GM18909 (cell line): ENCODE measurements around the gene PSMB11.
"Not testable (repeated sequence)": the region's sequence is repeated elsewhere in the genome, so short reads cannot be mapped to it uniquely, and the experiment has no call there.

Experiments used
- ATAC-seq: cut with Tn5 transposase; IDR thresholded peaks from one replicate; pipeline ENCODE4 v1.9.1; 2021; ENCODE audit warnings: mild to moderate bottlenecking; ENCODE audit not compliant: unreplicated experiment, poor library complexity

PSMB11 gene, protein sequence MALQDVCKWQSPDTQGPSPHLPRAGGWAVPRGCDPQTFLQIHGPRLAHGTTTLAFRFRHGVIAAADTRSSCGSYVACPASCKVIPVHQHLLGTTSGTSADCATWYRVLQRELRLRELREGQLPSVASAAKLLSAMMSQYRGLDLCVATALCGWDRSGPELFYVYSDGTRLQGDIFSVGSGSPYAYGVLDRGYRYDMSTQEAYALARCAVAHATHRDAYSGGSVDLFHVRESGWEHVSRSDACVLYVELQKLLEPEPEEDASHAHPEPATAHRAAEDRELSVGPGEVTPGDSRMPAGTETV

DNA sequence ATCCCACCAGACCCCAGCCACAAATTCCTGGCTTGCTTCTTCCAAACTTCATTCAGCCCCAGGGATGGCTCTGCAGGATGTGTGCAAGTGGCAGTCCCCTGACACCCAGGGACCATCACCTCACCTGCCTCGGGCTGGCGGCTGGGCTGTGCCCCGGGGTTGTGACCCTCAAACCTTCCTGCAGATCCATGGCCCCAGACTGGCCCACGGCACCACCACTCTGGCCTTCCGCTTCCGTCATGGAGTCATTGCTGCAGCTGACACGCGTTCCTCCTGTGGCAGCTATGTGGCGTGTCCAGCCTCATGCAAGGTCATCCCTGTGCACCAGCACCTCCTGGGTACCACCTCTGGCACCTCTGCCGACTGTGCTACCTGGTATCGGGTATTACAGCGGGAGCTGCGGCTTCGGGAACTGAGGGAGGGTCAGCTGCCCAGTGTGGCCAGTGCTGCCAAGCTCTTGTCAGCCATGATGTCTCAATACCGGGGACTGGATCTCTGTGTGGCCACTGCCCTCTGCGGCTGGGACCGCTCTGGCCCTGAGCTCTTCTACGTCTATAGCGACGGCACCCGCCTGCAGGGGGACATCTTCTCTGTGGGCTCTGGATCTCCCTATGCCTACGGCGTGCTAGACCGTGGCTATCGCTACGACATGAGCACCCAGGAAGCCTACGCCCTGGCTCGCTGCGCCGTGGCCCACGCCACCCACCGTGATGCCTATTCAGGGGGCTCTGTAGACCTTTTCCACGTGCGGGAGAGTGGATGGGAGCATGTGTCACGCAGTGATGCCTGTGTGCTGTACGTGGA, at the start of gene PSMB11:
Gene PSMB11, plus strand, starts transcription at position 51 of the 804 bp plus-strand sequence. Its CDS starts 14 bp downstream, at position 65.
- no peak for ATAC-seq

DNA sequence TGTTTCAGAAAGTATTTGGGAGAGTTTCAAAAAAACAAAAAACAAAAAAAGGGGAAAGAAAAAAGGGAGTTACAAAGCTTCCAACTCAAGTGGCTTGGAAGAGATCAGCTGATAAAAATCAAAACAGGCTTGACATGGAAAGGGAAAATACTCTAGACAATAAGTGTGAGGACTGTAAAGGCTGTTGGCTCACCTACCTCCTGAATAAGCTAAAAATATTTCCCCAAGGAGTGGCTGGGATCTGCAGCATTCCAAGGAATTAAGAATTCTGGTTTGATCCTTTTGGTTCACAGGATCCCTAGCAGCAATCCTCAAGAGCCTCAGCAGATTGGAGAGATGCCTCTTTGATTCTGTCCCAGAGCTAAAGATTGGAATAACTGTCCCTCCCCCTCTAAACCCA, 48.5 kb upstream of the PSMB11 start:
- no peak for ATAC-seq

DNA sequence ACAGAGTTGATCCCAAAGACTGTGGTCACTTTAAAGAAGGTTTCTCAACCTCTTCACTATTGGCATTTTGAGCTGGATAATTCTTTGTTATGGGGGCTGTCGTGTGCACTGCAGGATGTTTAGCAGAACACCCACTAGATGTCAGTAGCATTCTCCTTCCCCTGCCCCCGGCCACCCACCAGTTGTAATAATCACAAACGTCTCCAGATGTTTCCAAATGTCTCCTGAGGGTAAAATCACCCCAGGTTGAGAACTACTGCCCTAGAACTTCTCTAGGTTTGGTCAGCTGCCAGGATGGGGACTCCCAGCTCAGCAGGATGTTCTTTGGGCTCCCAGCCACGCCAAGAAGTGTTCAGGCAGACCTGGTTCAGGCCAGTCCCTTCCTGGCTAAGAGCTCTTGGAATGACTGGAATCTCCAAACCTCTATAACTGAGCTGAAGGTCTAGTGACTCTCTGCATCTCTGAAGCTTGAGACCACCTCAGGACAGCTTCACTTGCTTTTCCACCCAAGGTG, 47.2 kb upstream of the PSMB11 start:
- no peak for ATAC-seq

DNA sequence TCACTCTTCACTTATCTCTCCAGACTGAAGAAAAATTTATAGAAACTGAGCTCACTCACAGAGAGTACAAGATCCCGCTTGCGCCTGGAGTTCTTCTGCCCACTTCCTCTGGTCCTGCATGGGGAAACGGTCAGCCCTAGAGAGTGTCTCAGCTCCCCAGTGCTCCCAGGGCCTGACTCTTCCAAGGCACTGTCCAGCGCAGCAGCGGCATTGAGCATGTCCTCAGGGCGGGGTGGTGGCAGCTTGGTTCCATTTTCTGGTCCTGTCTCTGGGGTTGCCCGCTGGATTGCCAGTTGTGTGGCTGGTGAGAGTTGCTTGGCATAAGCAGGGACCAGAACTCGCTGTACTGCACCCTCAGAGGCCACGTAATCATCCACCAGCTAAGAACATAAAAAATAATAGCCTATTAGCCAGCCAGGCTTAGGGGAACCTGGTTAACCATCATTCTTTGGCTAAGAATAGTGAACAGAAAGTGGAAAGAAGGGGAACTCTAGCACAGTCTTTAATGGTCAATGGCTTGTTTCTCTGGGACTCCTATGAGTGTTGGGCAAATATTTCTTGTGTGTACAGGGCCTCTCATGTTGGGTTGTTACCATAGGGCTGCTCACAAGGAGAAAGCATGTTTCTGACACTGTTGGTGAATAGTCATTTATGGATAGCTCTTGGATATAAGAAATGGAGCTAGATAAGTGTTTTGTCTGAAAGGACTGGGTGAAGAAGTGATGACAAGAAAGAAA, 46.0 kb upstream of the PSMB11 start:
- ATAC-seq = no peak

DNA sequence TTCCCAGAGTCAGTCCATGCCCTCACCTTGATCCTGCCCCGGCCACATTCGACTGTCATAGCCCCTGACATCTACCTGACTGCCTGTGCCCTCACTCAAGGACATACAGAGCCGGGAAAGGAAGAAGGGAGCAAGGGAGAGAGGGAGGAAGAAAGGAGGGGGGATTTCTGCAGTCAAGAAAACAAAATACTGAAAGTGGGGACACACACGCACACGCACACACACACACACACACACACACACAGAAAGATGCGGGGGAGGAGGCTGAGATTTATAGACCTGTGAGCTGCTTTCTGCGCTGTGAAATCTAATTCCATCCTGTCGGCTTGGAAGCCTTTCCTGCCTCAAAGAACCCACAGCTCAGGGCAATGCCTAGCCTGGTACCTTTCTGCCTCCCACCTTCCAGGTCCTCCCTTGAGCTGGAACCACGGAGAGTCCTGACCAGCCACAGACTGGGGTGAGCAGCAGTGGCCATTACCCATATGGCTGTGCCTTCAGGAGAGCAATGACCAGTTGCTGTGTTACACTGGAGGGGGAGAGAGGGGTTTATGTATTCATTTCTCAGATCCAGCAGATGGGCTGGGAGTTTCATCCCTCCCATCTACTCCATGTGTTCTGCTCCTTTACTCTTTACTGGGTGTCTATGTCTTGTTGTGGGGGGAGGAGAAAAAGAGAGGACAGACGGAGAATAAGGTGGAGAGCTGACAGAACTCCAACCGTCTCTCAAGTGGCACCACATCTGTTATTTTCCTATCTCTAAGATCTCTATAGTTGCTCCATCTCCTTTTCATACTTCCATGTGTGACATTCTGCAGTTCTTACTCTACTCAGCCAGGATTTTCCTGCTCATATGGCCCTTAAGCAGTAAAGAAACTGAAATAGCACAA, 45.0 kb upstream of the PSMB11 start:
- ATAC-seq = no peak

DNA sequence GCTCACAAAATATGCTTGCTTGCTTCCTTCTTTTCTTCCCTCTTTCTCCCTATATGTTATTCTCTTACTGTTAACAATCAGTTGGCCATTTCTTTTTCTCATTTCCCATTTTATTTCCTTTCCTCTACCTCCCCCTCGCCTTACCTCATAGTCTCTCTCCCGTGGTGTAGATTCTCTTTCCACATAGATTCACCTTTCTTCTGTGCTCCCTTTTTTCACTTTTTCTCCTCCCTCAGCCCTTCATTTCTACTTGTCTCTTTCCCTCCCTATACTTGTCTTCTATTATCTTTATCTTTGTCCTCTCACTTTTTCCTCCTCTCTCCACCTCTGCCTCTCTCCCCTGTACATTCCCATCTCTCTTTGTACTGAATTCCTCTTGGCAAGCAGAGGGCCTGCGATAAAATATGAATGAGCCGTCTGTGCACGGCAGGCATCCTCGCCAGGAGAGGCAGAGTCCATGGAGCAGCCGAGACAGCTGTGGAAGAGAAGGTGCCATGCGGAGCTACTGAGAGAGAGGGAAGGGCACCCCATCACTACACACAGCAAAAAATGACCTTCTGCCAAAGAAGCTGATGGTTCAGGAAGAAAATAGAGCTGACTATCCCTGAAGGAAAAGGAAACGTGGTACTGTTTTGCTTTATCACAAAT, 44.2 kb upstream of the PSMB11 start:
- ATAC-seq = no peak

DNA sequence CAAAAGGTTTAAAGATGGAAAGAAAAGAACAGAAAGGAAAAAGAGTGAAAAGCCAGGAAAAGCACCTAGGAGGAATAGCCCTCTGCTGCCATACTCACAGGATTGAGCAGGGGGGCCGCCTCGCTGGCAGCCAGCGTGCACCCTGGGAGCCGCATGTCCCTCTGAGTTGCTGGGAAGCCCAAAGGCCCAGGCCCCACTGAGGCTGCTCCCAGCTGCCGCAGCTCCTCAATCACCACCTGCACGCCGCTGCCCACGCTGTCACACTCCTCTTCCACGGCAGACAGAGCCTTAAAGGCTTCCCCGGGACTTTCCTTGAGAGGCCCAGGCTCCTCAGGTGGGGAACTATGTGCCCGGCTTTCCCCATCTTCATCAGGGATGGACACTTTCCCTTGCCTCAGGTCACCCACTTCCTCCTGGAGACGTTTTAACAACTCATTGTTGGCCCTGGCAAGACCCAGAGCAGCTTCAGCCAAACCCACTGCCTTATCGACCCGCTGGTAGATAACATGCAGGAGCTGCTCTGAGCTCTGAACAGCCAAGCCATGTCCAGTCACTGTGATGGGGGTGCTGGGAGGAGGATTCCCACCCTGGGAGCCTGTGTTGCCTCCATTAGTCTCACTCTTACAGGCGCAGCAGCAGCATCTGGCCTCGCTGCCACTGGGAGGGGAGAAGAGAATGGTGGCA, 43.5 kb upstream of the PSMB11 start:
- no peak for ATAC-seq

DNA sequence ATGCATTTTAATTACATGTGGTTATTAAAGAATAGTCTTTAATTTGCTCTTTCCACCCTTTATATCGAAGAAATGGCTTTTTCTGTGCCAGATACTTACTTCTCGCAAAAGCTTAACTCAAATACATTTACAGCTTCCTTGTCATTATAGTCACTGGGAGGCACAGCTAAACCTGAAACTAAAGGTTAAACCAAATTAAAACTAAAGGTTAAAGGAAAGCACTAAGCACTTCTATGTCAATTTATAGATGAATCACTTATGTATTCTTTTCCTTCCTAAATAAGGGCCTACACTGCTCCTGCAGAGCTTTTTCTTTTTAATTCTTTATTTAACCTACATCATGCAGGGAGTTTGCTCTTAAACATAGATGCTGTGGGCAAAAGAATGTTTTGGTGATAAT, 41.2 kb upstream of the PSMB11 start:
- no peak for ATAC-seq

DNA sequence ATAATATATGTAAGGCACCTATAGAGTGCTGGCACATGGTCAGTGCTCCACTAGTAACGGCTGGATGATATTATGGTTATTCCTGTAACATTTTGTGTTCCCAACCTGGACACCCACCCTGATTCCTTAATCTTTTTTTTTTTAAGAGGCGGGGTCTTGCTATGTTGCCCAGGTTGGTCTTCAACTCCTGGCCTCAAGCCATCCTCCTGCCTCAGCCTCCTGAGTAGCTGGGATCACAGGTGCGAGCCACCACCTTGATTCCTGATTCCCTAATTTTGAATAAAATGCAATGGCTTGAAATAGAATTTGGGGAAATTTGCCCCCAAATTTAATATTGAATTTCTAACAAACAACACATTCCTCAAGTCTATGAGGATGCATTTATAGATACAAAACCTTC, 39.4 kb upstream of the PSMB11 start:
- no peak for ATAC-seq

DNA sequence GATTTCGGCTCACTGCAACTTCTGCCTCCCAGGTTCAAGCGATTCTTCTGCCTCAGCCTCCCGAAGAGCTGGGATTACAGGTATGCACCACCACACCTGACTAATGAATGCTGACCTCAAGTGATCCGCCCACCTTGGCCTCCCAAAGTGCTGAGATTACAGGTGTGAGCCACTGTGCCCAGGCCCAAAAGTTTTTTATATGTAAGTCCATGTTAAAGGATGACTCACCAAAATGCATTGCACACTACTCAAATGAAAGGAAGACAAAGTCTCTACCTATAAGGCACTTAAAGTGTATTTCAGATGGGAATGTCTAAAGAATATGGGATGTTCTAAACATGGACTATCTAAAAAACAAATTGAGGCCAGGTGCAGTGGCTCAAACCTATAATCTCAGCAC, 37.7 kb upstream of the PSMB11 start:
- not testable (repeated sequence) for ATAC-seq

DNA sequence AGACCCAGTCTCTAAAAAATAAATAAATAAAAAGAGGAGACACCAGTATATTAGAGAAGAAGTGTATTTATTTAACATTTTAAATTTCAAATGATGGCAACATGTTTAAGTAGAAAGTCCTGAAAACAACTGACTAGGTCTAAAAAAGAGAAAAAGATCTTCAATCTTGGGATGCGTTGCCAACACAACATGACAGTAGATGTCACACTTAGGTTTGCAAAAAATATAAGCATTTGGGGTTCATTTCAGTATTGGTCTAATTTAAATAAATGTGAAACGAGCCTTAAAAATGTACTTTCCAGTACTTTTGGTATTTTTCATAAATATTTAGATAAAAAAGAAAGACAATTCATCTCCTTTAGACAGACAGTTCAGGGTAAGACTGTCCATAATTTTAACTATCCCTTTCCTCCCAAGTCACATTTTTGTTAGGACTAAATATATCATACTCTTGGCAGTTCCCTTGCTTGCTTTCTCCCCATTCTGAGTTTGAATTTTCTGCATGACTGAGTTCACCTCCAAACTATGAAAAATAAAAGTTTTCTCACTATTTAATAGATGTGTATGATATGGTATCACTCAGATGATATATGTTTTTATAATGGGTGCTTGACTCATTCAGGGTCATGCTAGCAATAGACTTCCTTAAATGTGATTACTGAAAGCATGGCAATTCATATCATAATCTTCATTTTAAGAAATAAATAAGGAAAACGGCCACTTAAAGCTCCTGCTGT, 36.4 kb upstream of the PSMB11 start:
- no peak for ATAC-seq

DNA sequence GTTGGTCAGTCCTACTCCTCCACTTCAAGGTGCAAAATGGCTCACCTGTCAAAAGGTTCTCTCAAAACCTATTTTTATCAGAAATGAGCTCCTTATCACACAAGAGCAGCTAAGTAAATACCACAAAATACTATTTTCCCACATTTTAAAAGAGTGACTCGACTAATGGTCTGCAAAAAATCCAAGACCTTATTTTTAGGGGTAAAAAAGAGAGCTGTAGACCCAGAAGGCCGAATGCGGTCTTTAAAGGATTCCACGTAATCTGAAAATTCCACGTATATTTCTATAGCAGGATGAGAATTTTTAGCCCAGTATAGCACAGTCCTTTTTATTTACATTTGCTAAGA, 35.9 kb upstream of the PSMB11 start:
- ATAC-seq = no peak

DNA sequence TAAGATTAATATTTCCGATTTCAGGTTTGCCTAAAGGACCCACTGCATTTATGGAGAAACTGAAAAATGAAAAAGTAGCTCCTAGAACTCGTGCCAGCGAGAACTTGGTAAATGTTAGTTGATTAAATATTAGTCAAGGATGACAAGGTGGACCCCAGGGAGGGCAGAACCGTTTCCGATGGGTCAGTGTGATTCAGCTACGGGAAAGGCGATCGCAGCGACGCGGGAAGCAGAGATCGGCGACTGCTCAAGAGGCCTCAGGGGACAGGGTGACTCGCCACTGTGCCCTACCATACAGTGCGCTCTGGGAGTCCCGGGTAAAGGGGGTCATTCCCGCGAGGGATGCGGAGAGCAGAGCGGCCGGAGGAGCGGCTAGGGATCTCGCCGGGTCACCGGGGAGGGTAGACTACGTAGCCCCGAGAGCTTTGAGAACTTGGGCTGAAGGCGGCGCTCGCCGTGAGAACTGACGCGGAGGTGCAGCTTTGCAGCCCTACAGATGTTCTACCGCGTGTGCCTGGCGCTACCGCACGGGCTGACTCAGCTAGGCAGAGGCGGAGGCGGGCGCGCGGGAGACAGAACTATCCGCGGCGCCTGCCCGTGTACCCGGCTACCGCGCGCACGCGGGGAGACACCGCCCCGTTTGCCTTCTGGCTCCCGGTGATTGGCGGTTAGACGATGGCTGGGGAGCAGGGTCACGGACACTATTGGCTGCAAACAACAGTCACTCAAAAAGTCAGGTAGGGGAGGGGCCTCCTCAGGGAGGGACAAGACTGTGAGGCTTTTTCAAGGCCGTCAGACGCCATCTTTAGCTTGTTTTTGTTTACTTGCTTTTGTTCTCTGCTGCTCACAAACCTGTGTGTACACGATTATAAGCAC, 35.2 kb upstream of the PSMB11 start:
- ATAC-seq = peak; percentile 96

DNA sequence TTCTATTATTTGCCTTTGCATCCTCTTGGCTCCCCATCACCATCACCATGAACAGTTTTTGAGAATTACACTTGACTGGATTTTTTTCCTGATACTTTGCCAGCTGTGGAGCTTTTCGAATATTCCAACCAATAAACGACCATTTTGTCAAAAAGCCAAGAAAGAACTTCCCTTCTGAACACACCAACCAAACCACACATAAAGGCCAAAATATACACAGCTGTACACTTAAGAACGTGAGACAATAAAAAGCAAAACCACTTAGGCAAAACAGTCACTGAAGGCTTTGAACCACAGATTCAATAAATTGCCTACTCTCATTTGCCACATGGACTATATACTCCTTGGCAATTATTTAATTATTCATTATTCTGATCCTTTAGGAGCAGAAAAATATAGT, 33.2 kb upstream of the PSMB11 start:
- no peak for ATAC-seq

DNA sequence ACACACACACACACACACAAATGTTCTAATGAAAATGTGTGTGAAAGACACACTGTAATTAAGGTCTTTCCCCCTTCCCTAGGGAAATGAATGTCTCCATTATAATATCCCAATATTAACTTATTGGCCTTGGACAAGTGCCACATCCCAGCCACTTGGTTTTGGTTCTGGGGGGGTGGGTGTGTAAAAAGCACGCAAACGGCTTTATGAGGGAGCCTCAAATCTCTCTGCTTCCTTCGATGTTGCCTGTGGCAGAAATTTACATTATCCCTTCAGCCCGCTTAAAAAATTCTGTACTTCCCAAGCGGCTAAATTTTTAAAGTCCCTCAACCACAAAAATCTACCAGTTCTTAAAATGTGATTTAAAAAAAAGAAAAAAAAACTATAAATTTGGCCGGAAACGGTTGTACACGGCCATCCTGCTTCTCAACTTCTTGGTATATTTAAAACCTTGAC, 32.5 kb upstream of the PSMB11 start:
- ATAC-seq = no peak

DNA sequence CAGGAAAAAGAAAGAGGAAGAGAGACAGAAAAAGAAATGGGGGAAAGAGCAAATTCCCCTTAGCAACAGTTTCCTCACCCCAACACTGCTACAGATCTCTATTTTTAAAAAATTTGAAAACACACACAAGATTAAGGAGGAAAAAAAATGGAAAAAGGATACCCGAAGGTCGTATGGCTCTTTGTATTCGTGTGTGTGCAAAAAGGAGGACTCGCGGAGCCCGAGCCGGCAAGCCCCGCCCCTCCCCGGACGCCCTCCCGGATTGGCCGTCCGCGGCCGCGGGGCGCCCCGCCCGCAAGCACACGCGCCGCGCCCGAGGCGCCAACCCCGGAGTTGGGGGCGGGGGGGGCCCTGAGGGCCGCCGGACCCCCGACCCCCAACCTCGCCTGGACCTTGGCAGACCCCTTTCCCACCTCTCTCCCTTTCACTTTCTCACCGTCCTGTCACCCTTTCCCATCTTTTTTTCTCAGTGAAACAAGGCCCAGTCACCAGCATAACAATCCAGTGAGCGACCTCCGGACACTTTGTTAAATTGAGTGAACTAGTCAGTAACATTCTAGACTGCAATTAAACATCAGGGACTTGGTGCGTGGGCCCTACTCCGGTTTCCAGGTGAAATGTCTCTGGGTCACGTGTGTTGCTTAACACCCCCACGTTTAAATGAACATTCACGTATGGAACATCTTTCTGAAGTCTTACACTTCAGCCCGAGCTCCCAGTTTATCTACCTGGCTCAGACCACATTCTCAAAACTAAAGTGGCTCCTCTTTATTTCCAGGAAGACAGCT, 31.9 kb upstream of the PSMB11 start, which contains the start of gene C14orf93:
Gene C14orf93, minus strand, starts transcription at position 205 of the 788 bp plus-strand sequence. CDS start 11,120 bp downstream, outside the sequence.
- peak; percentile 33 for ATAC-seq
